GM23338 (cell line): ENCODE measurements around the gene ENOX1. TPM values are rescaled to one million over a fixed set of nuclear protein-coding genes. Genes with fewer than 3 reads are reported as not detected.

Experiments
- ATAC-seq: fragments of 200-7000 bp; cut with Tn5 transposase; 3 replicates; pipeline ENCODE4 v1.9.1; 2020
- DNase-seq: peaks from one replicate; pipeline ENCODE4 v3.0.0-alpha.2; 2015; ENCODE audit warnings: low spot score
- H2AFZ ChIP-seq: fragments of 200-600 bp; sonication (generic); 2 replicates; pipeline ENCODE4 v1.8.0; 2016; ENCODE audit warnings: antibody characterized with exemption, mild to moderate bottlenecking, moderate library complexity
- H3F3A ChIP-seq: fragments of 200-600 bp; sonication (generic); replicated peaks from 2 replicates; pipeline ENCODE4 v1.8.0; 2017; ENCODE audit warnings: antibody characterized with exemption, mixed run types, low read depth
- H3K27ac ChIP-seq: fragments of 200-600 bp; sonication (generic); 2 replicates; pipeline ENCODE4 v1.6.1; 2016; ENCODE audit warnings: low read depth
- H3K27me3 ChIP-seq: fragments of 200-600 bp; sonication (generic); 2 replicates; pipeline ENCODE4 v1.8.0; 2016; ENCODE audit warnings: mild to moderate bottlenecking, mixed run types, moderate library complexity; ENCODE audit not compliant: insufficient read depth
- H3K36me3 ChIP-seq: fragments of 200-600 bp; sonication (generic); 2 replicates; pipeline ENCODE4 v1.8.0; 2016; ENCODE audit warnings: mild to moderate bottlenecking; ENCODE audit not compliant: insufficient read depth
- H3K4me1 ChIP-seq: fragments of 200-600 bp; sonication (generic); 2 replicates; pipeline ENCODE4 v1.8.0; 2016; ENCODE audit warnings: mild to moderate bottlenecking, moderate library complexity; ENCODE audit not compliant: insufficient read depth
- H3K4me2 ChIP-seq: fragments of 200-600 bp; sonication (generic); 2 replicates; pipeline ENCODE4 v1.7.1; 2017; ENCODE audit warnings: mixed run types
- H3K4me3 ChIP-seq: fragments of 200-600 bp; sonication (generic); 2 replicates; pipeline ENCODE4 v1.6.1; 2016; ENCODE audit warnings: mixed run types
- H3K79me2 ChIP-seq: fragments of 200-600 bp; sonication (generic); replicated peaks from 2 replicates; pipeline ENCODE4 v1.8.0; 2017; ENCODE audit warnings: mild to moderate bottlenecking; ENCODE audit not compliant: insufficient read depth
- H3K9me2 ChIP-seq: fragments of 200-600 bp; sonication (generic); 2 replicates; pipeline ENCODE4 v1.8.0; 2017; ENCODE audit not compliant: insufficient read depth
- H4K20me1 ChIP-seq: fragments of 200-600 bp; sonication (generic); replicated peaks from 2 replicates; pipeline ENCODE4 v1.8.0; 2017; ENCODE audit warnings: mild to moderate bottlenecking; ENCODE audit not compliant: insufficient read depth
- H3K27ac Mint-ChIP-seq: 2 replicates; pipeline ENCODE4 v1.8.0; 2020; ENCODE audit warnings: inconsistent platforms, mild to moderate bottlenecking, moderate library complexity, mixed read lengths
- H3K27me3 Mint-ChIP-seq: 3 replicates; pipeline ENCODE4 v1.8.0; 2022; ENCODE audit warnings: low read depth, mild to moderate bottlenecking, moderate library complexity, mixed read lengths, inconsistent platforms; ENCODE audit not compliant: insufficient read depth, poor library complexity
- H3K36me3 Mint-ChIP-seq: 3 replicates; pipeline ENCODE4 v1.8.0; 2021; ENCODE audit warnings: low read depth, mild to moderate bottlenecking, inconsistent platforms, moderate library complexity, mixed read lengths
- H3K4me1 Mint-ChIP-seq: 3 replicates; pipeline ENCODE4 v1.8.0; 2020; ENCODE audit warnings: mild to moderate bottlenecking, inconsistent platforms, mixed read lengths
- H3K4me3 Mint-ChIP-seq: 3 replicates; pipeline ENCODE4 v1.8.0; 2021; ENCODE audit warnings: moderate library complexity, mild to moderate bottlenecking, inconsistent platforms, mixed read lengths
- H3K9me3 Mint-ChIP-seq: 3 replicates; pipeline ENCODE4 v1.8.0; 2020; ENCODE audit warnings: moderate library complexity, mild to moderate bottlenecking, inconsistent platforms, mixed read lengths
- CREB1 ChIP-seq: fragments of 250-450 bp; sonication (Bioruptor Pico); IDR thresholded peaks from 2 replicates; pipeline ENCODE4 v1.5.0; 2020; ENCODE audit warnings: low read depth, mild to moderate bottlenecking, moderate library complexity
- CTCF ChIP-seq, 2 experiments: fragments of 200-600 bp in 1 of 2; sonication (generic) in 1 of 2; conservative IDR thresholded peaks; 2 replicates each; pipeline versions ENCODE4 v1.5.1 to v1.6.1; 2016 to 2017; ENCODE audit warnings: antibody characterized with exemption in 2 of 2, low read depth in 2 of 2, mild to moderate bottlenecking in 2 of 2, moderate library complexity in 1 of 2
- EZH2phosphoT487 ChIP-seq: fragments of 200-600 bp; sonication (generic); IDR thresholded peaks from one replicate; pipeline ENCODE4 v1.8.1; 2018; ENCODE audit warnings: antibody characterized with exemption; ENCODE audit not compliant: unreplicated experiment
- JUNB ChIP-seq: IDR thresholded peaks from one replicate; pipeline ENCODE4 v1.6.1; 2016; ENCODE audit warnings: antibody characterized with exemption; ENCODE audit not compliant: unreplicated experiment
- NANOG ChIP-seq: IDR thresholded peaks from 2 replicates; pipeline ENCODE4 v1.6.1; 2016; ENCODE audit warnings: antibody characterized with exemption, borderline replicate concordance
- POLR2AphosphoS5 ChIP-seq: IDR thresholded peaks from 2 replicates; pipeline ENCODE4 v1.6.1; 2016; ENCODE audit warnings: antibody characterized with exemption, low read depth
- REST ChIP-seq: IDR thresholded peaks from one replicate; pipeline ENCODE4 v1.6.1; 2018; ENCODE audit warnings: antibody characterized with exemption; ENCODE audit not compliant: unreplicated experiment
- STAT1 ChIP-seq: IDR thresholded peaks from one replicate; pipeline ENCODE4 v1.6.1; 2016; ENCODE audit warnings: antibody characterized with exemption; ENCODE audit not compliant: unreplicated experiment
- ZNF114 ChIP-seq: fragments of 250-450 bp; sonication (Bioruptor Pico); IDR thresholded peaks from 2 replicates; pipeline ENCODE4 v1.5.0; 2020; ENCODE audit warnings: mild to moderate bottlenecking, moderate library complexity
- ZNF331 ChIP-seq: fragments of 250-450 bp; sonication (Bioruptor Pico); IDR thresholded peaks from 2 replicates; pipeline ENCODE4 v1.5.0; 2020; ENCODE audit warnings: low read depth, mild to moderate bottlenecking, moderate library complexity
- polyA plus RNA-seq: library from polyadenylated mRNA; unstranded; fragments of >200 nt; fragmentation: Nextera tagmentation; extraction: Ambion mirVana; gene quantifications from 2 replicates; pipeline ENCODE4 v1.2.1, GENCODE V29; 2016
- total RNA-seq: library from RNA; depleted of rRNA; stranded (reverse); fragments of >200 nt; shearing (Covaris generic); gene quantifications from 2 replicates; pipeline ENCODE4 v1.2.3, GENCODE V29; 2014

The ENOX1 gene
- total and polyA plus RNA-seq, 2 experiments from 2014 or later = 0.66 to 0.81 TPM

GRCh38 chr13:43515531-43515930, 271.2 kb downstream of the ENOX1 start (continued):
- TF ChIP-seq EZH2phosphoT487 = no peak
- TF ChIP-seq ZNF331 (CRISPR knock-in tag) = no peak
- no peak for TF ChIP-seq JUNB
- TF ChIP-seq NANOG = no peak
- no peak for TF ChIP-seq REST

- Histone ChIP-seq H4K20me1 (no peaks in the 10 kb centered on the region), H3F3A (no peaks in the 10 kb centered on the region), H3K27me3 (no peaks in the 10 kb centered on the region), H3K36me3 (no peaks in the 10 kb centered on the region), H3K9me2 (no peaks in the 10 kb centered on the region; the same call in 1 of the 2 replicates), H3K4me3 (no peak overlapping the region), H3K27ac (no peak overlapping the region), H2AFZ (no peak overlapping the region), H3K4me1 (no peaks in the 10 kb centered on the region), H3K4me2 (no peak overlapping the region), H3K79me2 (no peaks in the 10 kb centered on the region)
- Mint-ChIP-seq H3K27ac (no peak overlapping the region), H3K36me3 (no peaks in the 10 kb centered on the region), H3K4me3 (no peak overlapping the region), H3K9me3 (no peaks in the 10 kb centered on the region), H3K27me3 (no peaks in the 10 kb centered on the region), H3K4me1 (0 out of 3 replicates have a peak, but pooled peaks cover 2% of the 10 kb centered on the region)
- ATAC-seq = no peak
- DNase-seq = no peak
- TF ChIP-seq STAT1 (no peak), CTCF (conservative IDR thresholded peaks at IDR 0.05; ENCODE audit: low read depth in 2 of 2) (no peak), POLR2AphosphoS5 (no peak), JUNB (no peak), NANOG (no peak), ZNF114 (no peak), ZNF331 (CRISPR knock-in tag) (no peak), REST (no peak), CREB1 (CRISPR knock-in tag) (no peak)
These were observed 272.5 kb downstream of the ENOX1 start for GRCh38 chr13:43514311-43514710.
